ENCODE results near the gene DYSF. TPM values are rescaled to one million over a fixed set of nuclear protein-coding genes. Genes with fewer than 3 reads are reported as not detected.

The DYSF gene
- total RNA-seq, 1 experiment from 2014 or later = 0.89 TPM

DNA sequence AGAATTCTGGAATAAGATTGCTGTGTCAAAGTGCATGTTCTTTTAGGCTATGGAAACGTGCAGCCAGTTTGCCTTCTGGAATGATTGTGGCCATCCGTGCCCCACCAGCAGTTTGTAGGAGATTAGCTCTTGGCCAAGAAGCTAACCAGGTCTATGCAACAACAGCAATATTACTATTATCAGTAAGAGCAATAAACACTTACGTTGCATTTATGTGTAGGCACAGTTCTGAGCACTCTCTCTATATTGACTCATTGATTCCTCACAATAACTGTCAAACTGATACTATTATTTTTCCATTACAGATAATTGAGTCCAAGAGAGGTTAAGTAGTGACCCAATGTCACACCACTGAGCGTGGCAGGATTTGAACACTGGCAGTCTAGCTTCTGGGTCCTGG lies 186.4 kb downstream of the DYSF start:
- H3K4me1 ChIP-seq (ENCODE audit: control insufficient read depth in 1 of 2, insufficient read depth in 2 of 2, low read length in 2 of 2) = no peaks in the 10 kb centered on the region
- H3K27me3 ChIP-seq (ENCODE audit: insufficient read depth, low read length) = no peaks in the 10 kb centered on the region
- no TSS peak for BruUV-seq (replicated peaks)
- H3K27ac ChIP-seq (ENCODE audit: low read depth, low read length) = no peak overlapping the region
- no peak for DNase-seq (ENCODE audit: low read depth, low spot score)
- no peaks in the 10 kb centered on the region for H3K36me3 ChIP-seq (ENCODE audit: control insufficient read depth in 1 of 2, insufficient read depth in 2 of 2, low read length in 2 of 2)
- no peak overlapping the region for H2AFZ ChIP-seq (ENCODE audit: low read depth, low read length, poor library complexity, severe bottlenecking)
- no peak overlapping the region for H3K9ac ChIP-seq (ENCODE audit: low read length)
- intact Hi-C loops (cut with micrococcal nuclease) = no loop called here
- ATAC-seq = no peak
- ChIA-PET CTCF (no interaction called here), POLR2A (no interaction called here), RAD21 (ENCODE audit: low non-redundant PET in 1 of 2, low total read pairs in 2 of 2, uncharacterized antibody in 2 of 2, unreplicated experiment in 2 of 2) (no interaction called here)
- no peaks in the 10 kb centered on the region for H4K20me1 ChIP-seq (ENCODE audit: insufficient read depth)
- no peaks in the 10 kb centered on the region for H3K9me3 ChIP-seq (ENCODE audit: control insufficient read depth in 1 of 2, insufficient read depth in 1 of 2, low read depth in 1 of 2, low read length in 2 of 2)
- TF ChIP-seq SIN3A (IDR thresholded peaks at IDR 0.05; ENCODE audit: low read depth) (no peak), JUND (IDR thresholded peaks at IDR 0.05) (no peak), SP1 (IDR thresholded peaks at IDR 0.05; ENCODE audit: low read depth) (no peak), ZBTB33 (IDR thresholded peaks at IDR 0.05; ENCODE audit: extremely low read depth, insufficient replicate concordance, low read length) (no peak), RAD21 (IDR thresholded peaks at IDR 0.05; ENCODE audit: low read depth) (no peak), CTCF (IDR thresholded peaks at IDR 0.05 in 2 of 3, conservative IDR thresholded peaks at IDR 0.05 in 1 of 3; ENCODE audit: borderline replicate concordance in 1 of 3, insufficient read depth in 1 of 3, low read depth in 2 of 3, low read length in 2 of 3) (no peak), EGR1 (IDR thresholded peaks at IDR 0.05; ENCODE audit: low read depth) (no peak), TCF7L2 (IDR thresholded peaks at IDR 0.05; ENCODE audit: borderline replicate concordance, extremely low read depth, insufficient read depth, insufficient read length) (no peak), CEBPB (IDR thresholded peaks at IDR 0.05; ENCODE audit: low read depth) (no peak), POLR2AphosphoS5 (IDR thresholded peaks at IDR 0.05; ENCODE audit: low read depth, low read length) (no peak), EZH2phosphoT487 (IDR thresholded peaks at IDR 0.05; ENCODE audit: borderline replicate concordance) (no peak)
- TF ChIP-seq, protein P1, sequence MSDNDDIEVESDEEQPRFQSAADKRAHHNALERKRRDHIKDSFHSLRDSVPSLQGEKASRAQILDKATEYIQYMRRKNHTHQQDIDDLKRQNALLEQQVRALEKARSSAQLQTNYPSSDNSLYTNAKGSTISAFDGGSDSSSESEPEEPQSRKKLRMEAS (IDR thresholded peaks at IDR 0.05) = no peak
- H3K79me2 ChIP-seq (ENCODE audit: insufficient read depth, low read length) = no peaks in the 10 kb centered on the region
- no peak overlapping the region for H3K4me3 ChIP-seq (replicated peaks in 1 of 2; ENCODE audit: low read depth in 1 of 2, low read length in 2 of 2)
- H3K4me2 ChIP-seq (ENCODE audit: low read length) = no peak overlapping the region
- H3K9me2 ChIP-seq (ENCODE audit: insufficient read depth) = no peaks in the 10 kb centered on the region
